Calu3 (cell line): Measurements from ENCODE around the gene RPL9. TPM values are rescaled to one million over a fixed set of nuclear protein-coding genes. Genes with fewer than 3 reads are reported as not detected.

Experiments
- BruUV-seq: library from RNA; stranded (reverse); fragments of 400-500 nt; replicated peaks from 2 replicates; lab custom pipeline; 2021; lab: Mats Ljungman, UMichigan
- CTCF ChIA-PET: fragments of 300-600 bp; sonication (Branson Sonifier 250); formaldehyde crosslinking; loops from one replicate; lab custom pipeline; 2022; ENCODE audit warnings: antibody characterized with exemption; lab: Charles Lee
- DNase-seq: peaks from one replicate; pipeline ENCODE4 v3.0.0; 2022
- H3K27ac Mint-ChIP-seq: one replicate; pipeline ENCODE4 v1.8.0; 2022; ENCODE audit warnings: mixed read lengths; ENCODE audit not compliant: unreplicated experiment
- H3K27me3 Mint-ChIP-seq: one replicate; pipeline ENCODE4 v1.8.0; 2022; ENCODE audit warnings: mixed read lengths; ENCODE audit not compliant: unreplicated experiment
- H3K36me3 Mint-ChIP-seq: one replicate; pipeline ENCODE4 v1.8.0; 2022; ENCODE audit warnings: mild to moderate bottlenecking, moderate library complexity, mixed read lengths; ENCODE audit not compliant: insufficient read depth, unreplicated experiment
- H3K4me1 Mint-ChIP-seq: one replicate; pipeline ENCODE4 v1.8.0; 2022; ENCODE audit warnings: mild to moderate bottlenecking, low read depth, mixed read lengths; ENCODE audit not compliant: unreplicated experiment
- H3K4me3 Mint-ChIP-seq: one replicate; pipeline ENCODE4 v1.8.0; 2022; ENCODE audit warnings: mild to moderate bottlenecking, low read depth, moderate library complexity, mixed read lengths; ENCODE audit not compliant: unreplicated experiment
- H3K9me3 Mint-ChIP-seq: one replicate; pipeline ENCODE4 v1.8.0; 2022; ENCODE audit warnings: low read depth, mixed read lengths; ENCODE audit not compliant: unreplicated experiment
- intact Hi-C: fragments of 100-400 bp; cut with micrococcal nuclease; formaldehyde crosslinking; loops from one replicate; pipeline ENCODE4 v1.10.0; 2022; ENCODE audit not compliant: unreplicated experiment
- total RNA-seq: library from RNA; stranded (reverse); gene quantifications from 2 replicates; pipeline ENCODE4 v1.2.3, GENCODE V29; 2022
- TF ChIP-seq, protein P1 (sequence below): fragments of 200-600 bp; IDR thresholded peaks from one replicate; pipeline ENCODE4 v1.8.0; 2022; ENCODE audit warnings: antibody characterized with exemption; ENCODE audit not compliant: unreplicated experiment

Gene RPL9
- total RNA-seq, 1 experiment from 2014 or later, result 485 TPM

DNA sequence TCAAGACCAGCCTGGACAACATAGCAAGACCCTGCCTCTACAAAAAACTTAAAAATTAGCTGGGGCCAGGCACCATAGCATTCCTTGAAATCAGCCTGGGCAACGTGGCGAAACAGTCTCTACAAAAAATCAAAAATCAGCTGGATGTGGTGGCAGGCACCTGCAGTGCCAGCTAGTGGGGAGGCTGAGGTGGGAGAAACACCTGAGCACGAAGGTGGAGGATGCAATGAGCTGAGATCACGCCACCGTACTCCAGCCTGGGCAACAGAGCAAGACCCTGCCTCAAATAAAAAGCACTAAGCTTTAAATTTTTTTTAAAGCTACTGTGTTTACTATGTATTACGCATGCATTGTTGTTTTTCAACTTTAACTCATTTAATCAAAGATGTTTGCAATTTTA is 3.2 kb downstream of the RPL9 start:
- H3K36me3 Mint-ChIP-seq, result peaks cover 89% of the 10 kb centered on the region
- intact Hi-C loops, result loop anchor here (10.0 kb wide), 1 partner anchor 101 kb away; no protein-coding TSS in a partner anchor
- no peaks in the 10 kb centered on the region for H3K27me3 Mint-ChIP-seq
- TF ChIP-seq, protein P1, sequence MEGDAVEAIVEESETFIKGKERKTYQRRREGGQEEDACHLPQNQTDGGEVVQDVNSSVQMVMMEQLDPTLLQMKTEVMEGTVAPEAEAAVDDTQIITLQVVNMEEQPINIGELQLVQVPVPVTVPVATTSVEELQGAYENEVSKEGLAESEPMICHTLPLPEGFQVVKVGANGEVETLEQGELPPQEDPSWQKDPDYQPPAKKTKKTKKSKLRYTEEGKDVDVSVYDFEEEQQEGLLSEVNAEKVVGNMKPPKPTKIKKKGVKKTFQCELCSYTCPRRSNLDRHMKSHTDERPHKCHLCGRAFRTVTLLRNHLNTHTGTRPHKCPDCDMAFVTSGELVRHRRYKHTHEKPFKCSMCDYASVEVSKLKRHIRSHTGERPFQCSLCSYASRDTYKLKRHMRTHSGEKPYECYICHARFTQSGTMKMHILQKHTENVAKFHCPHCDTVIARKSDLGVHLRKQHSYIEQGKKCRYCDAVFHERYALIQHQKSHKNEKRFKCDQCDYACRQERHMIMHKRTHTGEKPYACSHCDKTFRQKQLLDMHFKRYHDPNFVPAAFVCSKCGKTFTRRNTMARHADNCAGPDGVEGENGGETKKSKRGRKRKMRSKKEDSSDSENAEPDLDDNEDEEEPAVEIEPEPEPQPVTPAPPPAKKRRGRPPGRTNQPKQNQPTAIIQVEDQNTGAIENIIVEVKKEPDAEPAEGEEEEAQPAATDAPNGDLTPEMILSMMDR, result no peak
- no peak overlapping the region for H3K27ac Mint-ChIP-seq
- no TSS peak for BruUV-seq
- H3K4me1 Mint-ChIP-seq, result peaks cover 9% of the 10 kb centered on the region
- CTCF ChIA-PET, result no interaction called here
- no peak for DNase-seq
- no peaks in the 10 kb centered on the region for H3K9me3 Mint-ChIP-seq
- no peak overlapping the region for H3K4me3 Mint-ChIP-seq

DNA sequence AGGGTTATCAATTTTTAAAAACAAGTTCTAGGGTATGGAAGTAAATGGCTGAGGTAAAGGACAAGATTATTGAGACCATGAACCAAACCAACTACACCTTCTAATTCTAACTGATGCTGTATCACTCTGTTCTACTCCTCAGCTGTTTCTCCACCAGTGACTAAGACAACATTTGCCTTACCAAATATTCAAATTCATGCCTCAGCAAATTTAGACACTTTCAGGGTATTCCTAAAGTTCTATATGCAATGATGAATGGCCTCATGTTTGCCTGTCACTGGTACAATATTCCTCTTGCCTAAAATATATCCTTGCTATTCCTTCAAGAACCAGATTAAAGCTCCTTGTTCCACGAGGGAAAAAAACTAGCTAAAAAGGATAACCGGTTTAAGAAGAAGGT is 5.0 kb downstream of the RPL9 start:
- no TSS peak for BruUV-seq
- TF ChIP-seq, protein P1, result no peak
- DNase-seq, result no peak
- Mint-ChIP-seq H3K4me1 (peaks cover 9% of the 10 kb centered on the region), H3K4me3 (no peak overlapping the region), H3K9me3 (no peaks in the 10 kb centered on the region), H3K27me3 (no peaks in the 10 kb centered on the region), H3K27ac (no peak overlapping the region), H3K36me3 (peaks cover 72% of the 10 kb centered on the region)
- intact Hi-C loops, result loop anchor here (10.0 kb wide), 1 partner anchor 99 kb away; no protein-coding TSS in a partner anchor
- CTCF ChIA-PET, result no interaction called here

GRCh38 chr4:39452860-39453587 is 5.7 kb downstream of the RPL9 start:
- CTCF ChIA-PET, result no interaction called here

GRCh38 chr4:39452153-39452859 is 6.4 kb downstream of the RPL9 start:
- H3K36me3 Mint-ChIP-seq, result peaks cover 58% of the 10 kb centered on the region
- TF ChIP-seq, protein P1, result no peak
- CTCF ChIA-PET, result no interaction called here
- no peak overlapping the region for H3K27ac Mint-ChIP-seq
- H3K4me1 Mint-ChIP-seq, result peaks cover 9% of the 10 kb centered on the region
- H3K27me3 Mint-ChIP-seq, result no peaks in the 10 kb centered on the region
- no peaks in the 10 kb centered on the region for H3K9me3 Mint-ChIP-seq
- no TSS peak for BruUV-seq
- no peak overlapping the region for H3K4me3 Mint-ChIP-seq
- intact Hi-C loops, result loop anchor here (10.0 kb wide), 1 partner anchor 98 kb away; no protein-coding TSS in a partner anchor
- no peak for DNase-seq

More at GRCh38 chr4:39452860-39453587, 5.7 kb downstream of the RPL9 start:
- TF ChIP-seq, protein P1, result no peak
- DNase-seq, result no peak
- Mint-ChIP-seq H3K4me1 (peaks cover 9% of the 10 kb centered on the region), H3K36me3 (peaks cover 65% of the 10 kb centered on the region), H3K4me3 (no peak overlapping the region), H3K9me3 (no peaks in the 10 kb centered on the region), H3K27me3 (no peaks in the 10 kb centered on the region), H3K27ac (no peak overlapping the region)
- no TSS peak for BruUV-seq
- intact Hi-C loops, result loop anchor here (10.0 kb wide), 1 partner anchor 98 kb away; no protein-coding TSS in a partner anchor
